Upper lobe of left lung (tissue), 6 donors: Measurements from ENCODE around the gene AP3D1. TPM values are rescaled to one million over a fixed set of nuclear protein-coding genes. Genes with fewer than 3 reads are reported as not detected.
"Not testable (repeated sequence)": the region's sequence is repeated elsewhere in the genome, so short reads cannot be mapped to it uniquely, and the experiment has no call there.

Experiments used
- ATAC-seq, 2 donors: fragments of 200-7000 bp; cut with Tn5 transposase; one replicate each; pipeline ENCODE4 v1.9.1; 2022; ENCODE audit warnings: mild to moderate bottlenecking in 2 of 2, moderate library complexity in 2 of 2; ENCODE audit not compliant: low FRiP score in 2 of 2
- DNase-seq, 2 donors: peaks; one replicate each; pipeline ENCODE4 v3.0.0-alpha.2; 2019 to 2020
- H3K27ac ChIP-seq, 4 donors: fragments of 200-600 bp; sonication (generic); one replicate each; pipeline ENCODE4 v1.5.1; 2016 to 2019
- H3K27me3 ChIP-seq, 4 donors: fragments of 200-600 bp; sonication (generic); one replicate each; pipeline ENCODE4 v1.5.1; 2017 to 2019
- H3K36me3 ChIP-seq, 4 donors: fragments of 200-600 bp; sonication (generic); one replicate each; pipeline ENCODE4 v1.5.1; 2016 to 2019
- H3K4me1 ChIP-seq, 4 donors: fragments of 200-600 bp; sonication (generic); one replicate each; pipeline ENCODE4 v1.5.1; 2018 to 2019
- H3K4me3 ChIP-seq, 4 donors: fragments of 200-600 bp; sonication (generic); one replicate each; pipeline ENCODE4 v1.5.1; 2017 to 2019; ENCODE audit warnings: mild to moderate bottlenecking in 2 of 4, moderate library complexity in 1 of 4
- H3K9me3 ChIP-seq, 4 donors: fragments of 200-600 bp; sonication (generic); one replicate each; pipeline ENCODE4 v1.5.1; 2018 to 2019
- CTCF ChIP-seq, 6 experiments: fragments of 450-650 bp in 4 of 6; fragments of 200-600 bp in 2 of 6; sonication (generic) in 2 of 6; IDR thresholded peaks; one replicate each; pipeline ENCODE4 v1.5.1; 2016 to 2019; ENCODE audit warnings: antibody characterized with exemption in 6 of 6
- EP300 ChIP-seq, 4 donors: sonication (generic); formaldehyde crosslinking; IDR thresholded peaks; one replicate each; pipeline ENCODE4 v1.5.1; 2017; ENCODE audit warnings: antibody characterized with exemption in 4 of 4, control low read depth in 2 of 4
- POLR2A ChIP-seq, 4 donors: fragments of 450-650 bp; IDR thresholded peaks; one replicate each; pipeline ENCODE4 v1.5.1; 2016 to 2017; ENCODE audit warnings: antibody characterized with exemption in 4 of 4, mild to moderate bottlenecking in 2 of 4
- POLR2AphosphoS5 ChIP-seq, 2 donors: sonication (generic); formaldehyde crosslinking; IDR thresholded peaks; one replicate each; pipeline ENCODE4 v1.5.1; 2017; ENCODE audit warnings: antibody characterized with exemption in 2 of 2
- WGBS, 2 donors: methylation state at CpG; one replicate each; pipeline ENCODE4 v1.1.5; 2017 to 2018; 5-methylcytosine and 5-hydroxymethylcytosine counted together
- total RNA-seq, 6 donors: library from RNA; depleted of rRNA in 4 of 6; stranded (reverse); fragments of >200 nt in 4 of 6; gene quantifications; one replicate each; pipeline versions ENCODE4 v1.1.0 to v1.2.1, GENCODE V29; 2016 to 2021
- donor health status: DM: no; HTN: no; CAD: no; lungs with moderate emphysema.
- donor health status: DM: no; HTN: yes; CAD: no; lungs with severe emphysema.

The AP3D1 gene
- 100 to 1,000 TPM in 5 of 6 donors, 10 to 100 TPM in 1; 73.5 to 180 (median 115) TPM for total RNA-seq

- DNase-seq, result peak; percentile 100
- Histone ChIP-seq H3K4me3 (peak within 1 kb of the TSS; percentile 94 to 100 (median 98)), H3K27ac (peak within 1 kb of the TSS; percentile 88 to 96 (median 92)), H3K4me1 (peaks cover 25 to 46% (median 29%) of the 10 kb centered on the region in 4 donors), H3K9me3 (no peaks in the 10 kb centered on the region), H3K27me3 (no peaks in the 10 kb centered on the region), H3K36me3 (no peaks in the 10 kb centered on the region)
- 2 to 3% methylated on average over 10 to 46 of the region's 74 CpGs for WGBS, 2 donors
- TF ChIP-seq POLR2AphosphoS5 (IDR thresholded peaks at IDR 0.05), result peak; percentile 59 to 62
- peak in 1 of 6 experiments; percentile 23 for TF ChIP-seq CTCF (IDR thresholded peaks at IDR 0.05)
- peak in 1 of 4 donors; percentile 33 for TF ChIP-seq EP300 (IDR thresholded peaks at IDR 0.05)
- TF ChIP-seq POLR2A (IDR thresholded peaks at IDR 0.05), result peak in 1 of 4 donors; percentile 61
- ATAC-seq, result peak; percentile 98 to 99
Observed at GRCh38 chr19:2151339-2152229, at the start of gene AP3D1. TSS of gene AP3D1 (minus strand) at chr19:2151566. CDS start at chr19:2151334, 232 bp downstream.

DNA sequence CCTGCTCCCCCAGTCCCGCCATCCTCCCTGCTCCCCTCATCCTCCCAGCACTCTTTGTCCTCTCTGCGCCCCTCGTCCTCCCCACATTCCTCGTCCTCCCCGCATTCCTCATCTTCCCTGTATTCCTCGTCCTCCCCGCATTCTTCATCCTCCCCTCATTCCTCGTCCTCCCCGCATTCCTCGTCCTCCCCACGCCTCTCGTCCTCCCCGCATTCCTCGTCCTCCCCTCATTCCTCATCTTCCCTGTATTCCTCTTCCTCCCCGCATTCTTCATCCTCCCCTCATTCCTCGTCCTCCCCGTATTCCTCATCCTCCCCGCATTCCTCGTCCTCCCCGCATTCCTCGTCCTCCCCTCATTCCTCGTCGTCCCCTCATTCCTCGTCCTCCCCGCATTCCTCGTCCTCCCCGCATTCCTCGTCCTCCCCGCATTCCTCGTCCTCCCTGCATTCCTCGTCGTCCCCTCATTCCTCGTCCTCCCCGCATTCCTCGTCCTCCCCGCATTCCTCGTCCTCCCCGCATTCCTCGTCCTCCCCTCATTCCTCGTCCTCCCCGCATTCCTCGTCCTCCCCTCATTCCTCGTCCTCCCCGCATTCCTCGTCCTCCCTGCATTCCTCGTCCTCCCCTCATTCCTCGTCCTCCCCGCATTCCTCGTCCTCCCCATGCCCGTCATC is 49.4 kb upstream of the AP3D1 start:
- peaks cover 0 to 71% (median 49%) of the 10 kb centered on the region in 4 donors for H3K36me3 ChIP-seq
- H3K4me3 ChIP-seq, H3K9me3 ChIP-seq, H3K27ac ChIP-seq, H3K27me3 ChIP-seq, DNase-seq, ATAC-seq, H3K4me1 ChIP-seq: not testable (repeated sequence)
- WGBS, 2 donors, result 95% methylated on average over 26 to 49 of the region's 50 CpGs

- 93 to 95% methylated on average over 30 to 31 of the region's 37 CpGs for WGBS, 2 donors
- ATAC-seq (no peak), DNase-seq (peak in 1 of 2 donors; percentile 77)
- TF ChIP-seq CTCF (IDR thresholded peaks at IDR 0.05), result no peak
- no peak for TF ChIP-seq POLR2A (IDR thresholded peaks at IDR 0.05)
- TF ChIP-seq EP300 (IDR thresholded peaks at IDR 0.05), result no peak
- no peak for TF ChIP-seq POLR2AphosphoS5 (IDR thresholded peaks at IDR 0.05)
- Histone ChIP-seq H3K36me3 (peaks cover 0 to 71% (median 56%) of the 10 kb centered on the region in 4 donors), H3K4me1 (peaks cover 0 to 6% (median 0%) of the 10 kb centered on the region in 4 donors), H3K27me3 (no peaks in the 10 kb centered on the region), H3K9me3 (no peaks in the 10 kb centered on the region), H3K4me3 (no peak overlapping the region), H3K27ac (no peak overlapping the region)
Observed at GRCh38 chr19:2199861-2200623, 48.7 kb upstream of the AP3D1 start.

GRCh38 chr19:2199215-2199614 is 47.8 kb upstream of the AP3D1 start:
- no peak for TF ChIP-seq EP300 (IDR thresholded peaks at IDR 0.05)
- no peak for TF ChIP-seq POLR2AphosphoS5 (IDR thresholded peaks at IDR 0.05)
- no peak for TF ChIP-seq CTCF (IDR thresholded peaks at IDR 0.05)
- TF ChIP-seq POLR2A (IDR thresholded peaks at IDR 0.05), result no peak
- no peak overlapping the region for H3K27ac ChIP-seq
- H3K4me3 ChIP-seq, result no peak overlapping the region
- peaks cover 0 to 6% (median 0%) of the 10 kb centered on the region in 4 donors for H3K4me1 ChIP-seq
- ATAC-seq, result no peak
- DNase-seq, result peak in 1 of 2 donors; percentile 71
- no peaks in the 10 kb centered on the region for H3K9me3 ChIP-seq
- peaks cover 7 to 74% (median 64%) of the 10 kb centered on the region in 4 donors for H3K36me3 ChIP-seq
- no peaks in the 10 kb centered on the region for H3K27me3 ChIP-seq
- 77 to 92% methylated on average over 2 to 15 of the region's 18 CpGs for WGBS, 2 donors
